ENCODE results near the gene ASAP3.

DNA sequence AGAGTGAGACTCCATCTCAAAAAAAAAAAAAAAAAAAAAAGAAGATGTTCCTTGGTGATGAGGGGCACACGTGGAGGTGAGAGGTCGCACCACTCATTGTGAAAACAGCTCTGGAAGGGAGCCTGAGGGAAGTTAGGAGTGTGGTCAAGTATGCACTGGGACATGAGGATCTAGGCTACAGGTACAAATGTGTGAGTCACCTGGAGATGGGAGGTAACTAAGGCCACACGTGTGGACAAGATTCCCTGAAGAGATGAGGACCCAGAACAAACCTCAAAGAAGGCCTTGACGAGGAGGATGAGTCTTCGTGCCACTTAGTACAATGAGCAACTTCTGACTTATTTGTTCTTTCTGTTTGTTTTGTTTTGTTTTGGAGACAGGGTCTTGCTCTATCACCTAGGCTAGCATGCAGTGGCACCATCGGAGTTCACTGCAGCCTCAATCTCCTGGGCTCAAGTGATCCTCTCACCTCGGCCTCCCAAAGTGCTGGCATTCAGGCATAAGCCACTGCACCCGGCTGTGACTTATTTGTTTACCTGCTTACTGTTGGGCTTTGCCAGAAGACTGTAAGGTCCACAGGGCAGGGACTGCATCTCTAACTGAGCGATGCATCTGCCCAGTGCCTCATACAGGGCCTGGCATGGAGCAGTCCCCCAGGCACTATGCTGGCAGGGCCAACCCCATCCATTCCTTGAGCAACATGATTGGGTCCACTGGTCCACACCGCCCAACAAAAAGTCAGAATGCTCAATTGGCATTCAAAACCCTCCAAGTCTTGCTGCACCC lies 6.4 kb downstream of the ASAP3 start:
- no peak for TF ChIP-seq EZH2phosphoT487 (IDR thresholded peaks at IDR 0.05; ENCODE audit: insufficient read depth, low read depth)
- no peak for TF ChIP-seq EZH2 (IDR thresholded peaks at IDR 0.05; ENCODE audit: insufficient read depth, poor library complexity, severe bottlenecking)

All from GM23248 (cell line).